ENCODE measurements around the gene KHK.

The KHK gene

DNA sequence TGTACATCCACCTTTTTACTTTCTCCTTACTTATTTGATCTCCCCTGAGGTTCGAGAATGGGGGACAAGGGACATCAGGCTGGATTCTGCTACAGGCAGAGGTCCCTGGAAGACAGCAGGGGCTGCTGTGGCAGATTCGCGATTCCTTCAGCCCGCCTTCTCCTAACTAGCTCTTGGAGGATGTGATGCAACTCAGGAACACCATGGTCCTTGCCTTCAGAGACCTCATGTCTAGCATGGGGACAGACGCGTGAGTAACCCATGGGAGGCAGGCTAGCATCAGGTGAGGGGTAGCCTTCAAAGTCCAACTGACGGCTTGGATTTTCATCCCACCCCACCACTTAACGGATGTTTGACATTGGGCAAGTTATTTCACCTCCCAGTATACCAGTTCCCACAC is 61.4 kb downstream of the KHK start:
- TF ChIP-seq FOXM1 (IDR thresholded peaks at IDR 0.05; ENCODE audit: borderline replicate concordance, low read depth) (no peak), NFIC (IDR thresholded peaks at IDR 0.05) (no peak), ZBTB7A (IDR thresholded peaks at IDR 0.05; ENCODE audit: low read depth) (no peak), TAF1 (IDR thresholded peaks at IDR 0.05; ENCODE audit: low read depth) (no peak), TCF12 (IDR thresholded peaks at IDR 0.05; ENCODE audit: low read depth) (no peak), YY1 (IDR thresholded peaks at IDR 0.05; ENCODE audit: low read depth) (no peak)
- TF ChIP-seq, protein P1, sequence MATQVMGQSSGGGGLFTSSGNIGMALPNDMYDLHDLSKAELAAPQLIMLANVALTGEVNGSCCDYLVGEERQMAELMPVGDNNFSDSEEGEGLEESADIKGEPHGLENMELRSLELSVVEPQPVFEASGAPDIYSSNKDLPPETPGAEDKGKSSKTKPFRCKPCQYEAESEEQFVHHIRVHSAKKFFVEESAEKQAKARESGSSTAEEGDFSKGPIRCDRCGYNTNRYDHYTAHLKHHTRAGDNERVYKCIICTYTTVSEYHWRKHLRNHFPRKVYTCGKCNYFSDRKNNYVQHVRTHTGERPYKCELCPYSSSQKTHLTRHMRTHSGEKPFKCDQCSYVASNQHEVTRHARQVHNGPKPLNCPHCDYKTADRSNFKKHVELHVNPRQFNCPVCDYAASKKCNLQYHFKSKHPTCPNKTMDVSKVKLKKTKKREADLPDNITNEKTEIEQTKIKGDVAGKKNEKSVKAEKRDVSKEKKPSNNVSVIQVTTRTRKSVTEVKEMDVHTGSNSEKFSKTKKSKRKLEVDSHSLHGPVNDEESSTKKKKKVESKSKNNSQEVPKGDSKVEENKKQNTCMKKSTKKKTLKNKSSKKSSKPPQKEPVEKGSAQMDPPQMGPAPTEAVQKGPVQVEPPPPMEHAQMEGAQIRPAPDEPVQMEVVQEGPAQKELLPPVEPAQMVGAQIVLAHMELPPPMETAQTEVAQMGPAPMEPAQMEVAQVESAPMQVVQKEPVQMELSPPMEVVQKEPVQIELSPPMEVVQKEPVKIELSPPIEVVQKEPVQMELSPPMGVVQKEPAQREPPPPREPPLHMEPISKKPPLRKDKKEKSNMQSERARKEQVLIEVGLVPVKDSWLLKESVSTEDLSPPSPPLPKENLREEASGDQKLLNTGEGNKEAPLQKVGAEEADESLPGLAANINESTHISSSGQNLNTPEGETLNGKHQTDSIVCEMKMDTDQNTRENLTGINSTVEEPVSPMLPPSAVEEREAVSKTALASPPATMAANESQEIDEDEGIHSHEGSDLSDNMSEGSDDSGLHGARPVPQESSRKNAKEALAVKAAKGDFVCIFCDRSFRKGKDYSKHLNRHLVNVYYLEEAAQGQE (IDR thresholded peaks at IDR 0.05; ENCODE audit: low read depth): no peak

DNA sequence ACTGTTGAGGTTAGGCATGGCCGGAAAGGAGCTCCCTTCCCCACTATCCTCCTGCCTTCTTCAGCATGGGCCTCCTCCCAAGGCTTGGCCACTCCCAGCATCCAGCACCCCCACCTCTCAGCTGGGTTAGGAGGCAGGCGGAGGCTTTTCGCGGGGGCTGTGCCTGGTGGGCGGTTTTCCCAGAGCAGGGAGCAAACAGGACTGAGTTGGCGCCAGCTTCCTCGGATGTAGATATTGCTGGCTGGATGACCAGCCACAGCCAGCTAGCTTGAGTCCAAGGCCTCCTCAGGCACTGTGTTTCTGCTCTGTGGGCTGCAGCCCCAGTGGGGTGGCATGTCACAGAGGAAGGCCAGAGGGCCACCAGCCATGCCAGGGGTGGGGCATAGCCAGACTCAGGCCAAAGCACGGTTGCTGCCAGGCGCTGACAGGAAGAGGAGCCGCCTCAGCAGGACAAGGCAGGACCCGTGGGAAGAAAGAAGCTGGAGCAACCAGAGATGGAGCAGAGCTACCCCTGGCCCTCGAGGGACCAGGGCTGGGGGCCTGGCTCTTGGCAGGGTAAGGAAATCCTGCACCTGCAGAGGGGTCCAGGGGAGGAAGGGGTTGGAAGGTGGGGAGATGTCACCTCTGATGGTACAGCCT is 62.3 kb downstream of the KHK start, which contains the start of gene TCF23:
TCF23 (plus strand) TSS at position 204 of the 639 bp plus-strand sequence; CDS start at position 334, 130 bp downstream.
- TF ChIP-seq ZBTB7A (IDR thresholded peaks at IDR 0.05; ENCODE audit: low read depth) (no peak), CREB1 (IDR thresholded peaks at IDR 0.05; ENCODE audit: low read depth) (no peak), EP300 (IDR thresholded peaks at IDR 0.05; ENCODE audit: borderline replicate concordance) (no peak), RAD21 (IDR thresholded peaks at IDR 0.05; ENCODE audit: low read depth) (no peak), CEBPB (IDR thresholded peaks at IDR 0.05) (no peak), FOXM1 (IDR thresholded peaks at IDR 0.05; ENCODE audit: borderline replicate concordance, low read depth) (no peak), TEAD4 (IDR thresholded peaks at IDR 0.05) (no peak)
- TF ChIP-seq, protein P2, sequence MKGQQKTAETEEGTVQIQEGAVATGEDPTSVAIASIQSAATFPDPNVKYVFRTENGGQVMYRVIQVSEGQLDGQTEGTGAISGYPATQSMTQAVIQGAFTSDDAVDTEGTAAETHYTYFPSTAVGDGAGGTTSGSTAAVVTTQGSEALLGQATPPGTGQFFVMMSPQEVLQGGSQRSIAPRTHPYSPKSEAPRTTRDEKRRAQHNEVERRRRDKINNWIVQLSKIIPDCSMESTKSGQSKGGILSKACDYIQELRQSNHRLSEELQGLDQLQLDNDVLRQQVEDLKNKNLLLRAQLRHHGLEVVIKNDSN (IDR thresholded peaks at IDR 0.05): no peak
- TF ChIP-seq, protein P1 (IDR thresholded peaks at IDR 0.05; ENCODE audit: low read depth): no peak
- TF ChIP-seq, protein P3, sequence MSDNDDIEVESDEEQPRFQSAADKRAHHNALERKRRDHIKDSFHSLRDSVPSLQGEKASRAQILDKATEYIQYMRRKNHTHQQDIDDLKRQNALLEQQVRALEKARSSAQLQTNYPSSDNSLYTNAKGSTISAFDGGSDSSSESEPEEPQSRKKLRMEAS (IDR thresholded peaks at IDR 0.05): no peak

DNA sequence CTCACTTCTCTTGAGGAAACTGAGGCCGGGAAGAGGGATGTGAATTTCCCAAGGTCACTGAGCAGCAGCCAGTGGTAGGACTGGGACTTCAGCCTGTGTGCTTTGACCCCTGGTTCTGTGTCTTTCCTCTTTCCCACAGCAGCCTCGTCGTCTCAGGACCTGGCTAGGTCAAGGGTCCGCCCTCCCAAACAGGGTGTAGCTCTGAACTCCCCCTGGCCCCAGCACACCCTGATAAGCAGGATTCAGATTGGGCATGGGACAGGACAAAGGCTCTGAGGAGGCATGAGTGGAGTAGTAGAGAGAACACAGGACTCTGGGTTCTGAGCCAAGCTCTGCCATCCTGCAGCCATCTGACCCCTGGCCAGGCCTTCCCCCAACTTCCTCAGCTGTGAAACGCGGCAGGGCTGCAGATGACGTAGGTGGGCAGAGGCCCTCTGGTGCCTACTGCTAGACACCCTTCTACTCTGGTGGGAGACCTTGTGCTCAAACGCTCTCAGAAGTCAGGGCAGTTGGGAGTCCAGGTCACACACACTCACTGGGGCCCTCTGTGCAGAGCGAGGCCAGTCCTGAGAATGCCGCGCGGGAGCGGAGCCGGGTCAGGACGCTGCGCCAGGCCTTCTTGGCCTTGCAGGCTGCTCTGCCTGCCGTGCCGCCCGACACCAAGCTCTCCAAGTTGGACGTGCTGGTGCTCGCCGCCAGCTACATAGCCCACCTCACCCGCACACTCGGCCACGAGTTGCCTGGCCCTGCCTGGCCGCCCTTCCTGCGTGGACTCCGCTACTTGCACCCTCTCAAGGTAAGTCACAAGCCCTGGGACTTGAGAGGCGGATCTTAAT is 63.2 kb downstream of the KHK start:
- TF ChIP-seq NFIC (IDR thresholded peaks at IDR 0.05): no peak
- TF ChIP-seq CREB1 (IDR thresholded peaks at IDR 0.05; ENCODE audit: low read depth): no peak
- no peak for TF ChIP-seq TAF1 (IDR thresholded peaks at IDR 0.05; ENCODE audit: low read depth)
- TF ChIP-seq, protein P3 (IDR thresholded peaks at IDR 0.05): no peak
- no peak for TF ChIP-seq CEBPB (IDR thresholded peaks at IDR 0.05)
